ENCODE measurements around the gene TMEM242. TPM values are rescaled to one million over a fixed set of nuclear protein-coding genes. Genes with fewer than 3 reads are reported as not detected.

TMEM242 gene
- total RNA-seq, 1 donor from 2014 or later = 12.4 TPM

- no peak overlapping the region for H3K27ac Mint-ChIP-seq
- H3K9me3 Mint-ChIP-seq (ENCODE audit: low read depth) = no peaks in the 10 kb centered on the region
- TF ChIP-seq CTCF (IDR thresholded peaks at IDR 0.05; ENCODE audit: unreplicated experiment) = no peak
- no peak for DNase-seq (ENCODE audit: low spot score, unreplicated experiment)
- H3K36me3 Mint-ChIP-seq (ENCODE audit: insufficient read depth) = no peaks in the 10 kb centered on the region
- no peak overlapping the region for H3K4me3 Mint-ChIP-seq (ENCODE audit: low read depth)
- no peaks in the 10 kb centered on the region for H3K27me3 Mint-ChIP-seq
- no peaks in the 10 kb centered on the region for H3K4me1 Mint-ChIP-seq (ENCODE audit: low read depth)
Measured at GRCh38 chr6:157364705-157365104, 41.4 kb upstream of the TMEM242 start.

- H3K4me1 Mint-ChIP-seq (ENCODE audit: low read depth) = no peaks in the 10 kb centered on the region
- H3K27ac Mint-ChIP-seq = no peak overlapping the region
- TF ChIP-seq CTCF (IDR thresholded peaks at IDR 0.05; ENCODE audit: unreplicated experiment) = no peak
- no peaks in the 10 kb centered on the region for H3K36me3 Mint-ChIP-seq (ENCODE audit: insufficient read depth)
- H3K9me3 Mint-ChIP-seq (ENCODE audit: low read depth) = no peaks in the 10 kb centered on the region
- H3K4me3 Mint-ChIP-seq (ENCODE audit: low read depth) = no peak overlapping the region
- H3K27me3 Mint-ChIP-seq = peaks cover 5% of the 10 kb centered on the region
- no peak for DNase-seq (ENCODE audit: low spot score, unreplicated experiment)
Measured at GRCh38 chr6:157361886-157362285, 38.6 kb upstream of the TMEM242 start.

GRCh38 chr6:157358287-157358686 is 35.0 kb upstream of the TMEM242 start:
- H3K4me1 Mint-ChIP-seq (ENCODE audit: low read depth) = no peaks in the 10 kb centered on the region
- TF ChIP-seq CTCF (IDR thresholded peaks at IDR 0.05; ENCODE audit: unreplicated experiment) = no peak
- no peak overlapping the region for H3K4me3 Mint-ChIP-seq (ENCODE audit: low read depth)
- H3K36me3 Mint-ChIP-seq (ENCODE audit: insufficient read depth) = no peaks in the 10 kb centered on the region
- H3K27ac Mint-ChIP-seq = no peak overlapping the region
- no peaks in the 10 kb centered on the region for H3K9me3 Mint-ChIP-seq (ENCODE audit: low read depth)
- DNase-seq (ENCODE audit: low spot score, unreplicated experiment) = no peak
- peaks cover 8% of the 10 kb centered on the region for H3K27me3 Mint-ChIP-seq

- no peaks in the 10 kb centered on the region for H3K4me1 Mint-ChIP-seq (ENCODE audit: low read depth)
- H3K27ac Mint-ChIP-seq = no peak overlapping the region
- DNase-seq (ENCODE audit: low spot score, unreplicated experiment) = no peak
- no peak overlapping the region for H3K4me3 Mint-ChIP-seq (ENCODE audit: low read depth)
- no peak for TF ChIP-seq CTCF (IDR thresholded peaks at IDR 0.05; ENCODE audit: unreplicated experiment)
- peaks cover 7% of the 10 kb centered on the region for H3K9me3 Mint-ChIP-seq (ENCODE audit: low read depth)
- H3K27me3 Mint-ChIP-seq = peaks cover 33% of the 10 kb centered on the region
- no peaks in the 10 kb centered on the region for H3K36me3 Mint-ChIP-seq (ENCODE audit: insufficient read depth)
Measured at GRCh38 chr6:157346373-157346772, 23.1 kb upstream of the TMEM242 start.

GRCh38 chr6:157343732-157344131 is 20.4 kb upstream of the TMEM242 start:
- Mint-ChIP-seq H3K4me1 (ENCODE audit: low read depth) (no peaks in the 10 kb centered on the region), H3K27ac (no peak overlapping the region), H3K27me3 (peaks cover 30% of the 10 kb centered on the region), H3K4me3 (ENCODE audit: low read depth) (no peak overlapping the region), H3K36me3 (ENCODE audit: insufficient read depth) (no peaks in the 10 kb centered on the region), H3K9me3 (ENCODE audit: low read depth) (peaks cover 4% of the 10 kb centered on the region)
- DNase-seq (ENCODE audit: low spot score, unreplicated experiment) = no peak
- no peak for TF ChIP-seq CTCF (IDR thresholded peaks at IDR 0.05; ENCODE audit: unreplicated experiment)

Measured in progenitor cell of endocrine pancreas (in vitro differentiated cells).